ENCODE measurements around the gene PDE4B. TPM values are rescaled to one million over a fixed set of nuclear protein-coding genes. Genes with fewer than 3 reads are reported as not detected.

PDE4B gene
- 10 to 100 TPM; 29.7 to 34.5 TPM for total RNA-seq
- polyA plus RNA-seq: 31.4 TPM

DNA sequence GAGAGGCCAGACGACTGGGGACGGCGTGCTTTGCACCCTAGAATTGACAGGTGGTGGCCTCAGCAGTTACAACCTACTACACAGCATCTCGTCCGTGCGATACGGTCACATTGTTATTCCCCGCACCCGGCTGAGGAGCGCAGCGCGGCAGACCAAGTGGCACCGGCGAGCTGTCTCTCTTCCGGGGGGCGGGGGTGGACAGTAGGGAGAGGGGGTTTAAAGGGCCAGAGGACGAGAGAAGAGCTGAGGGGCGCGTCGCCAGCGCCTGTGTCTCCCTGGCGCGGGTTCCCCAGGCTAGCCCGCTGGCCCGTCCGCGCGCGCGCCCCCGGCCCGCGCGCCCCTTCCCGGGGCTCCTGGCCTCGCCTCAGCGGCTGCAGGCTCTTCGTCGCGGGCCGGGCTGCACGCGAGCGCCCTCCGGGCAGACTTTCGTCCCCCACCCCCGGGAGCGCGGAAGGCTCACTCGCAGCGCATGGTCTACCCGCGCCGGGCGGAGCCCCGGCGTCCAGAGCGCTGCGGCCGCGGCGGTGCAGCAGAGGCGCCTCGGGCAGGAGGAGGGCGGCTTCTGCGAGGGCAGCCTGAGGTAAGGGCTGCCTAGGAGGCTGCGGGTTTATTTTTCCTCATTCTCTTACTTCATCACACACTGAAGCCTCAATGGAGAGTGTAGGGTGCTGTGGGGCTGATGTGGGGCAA, at the start of gene PDE4B:
Gene PDE4B (plus strand): TSS at position 227 of the 690 bp plus-strand sequence.
- H3K27me3 Mint-ChIP-seq: peaks cover 18 to 45% of the 10 kb centered on the region in 2 donors
- no peaks in the 10 kb centered on the region for H3K27me3 ChIP-seq (ENCODE audit: insufficient read depth, low read length, poor library complexity, severe bottlenecking)
- peaks cover 0 to 18% (median 14%) of the 10 kb centered on the region in 5 donors for H3K9me3 Mint-ChIP-seq
- no peak within 1 kb of the TSS for H3K4me3 ChIP-seq (ENCODE audit: low read length)
- H3K36me3 ChIP-seq (ENCODE audit: insufficient read depth, low read length): no peaks in the 10 kb centered on the region
- no peak within 1 kb of the TSS for H3K27ac ChIP-seq (ENCODE audit: low read depth, low read length)
- ChIA-PET POLR2A (no interaction called here), CTCF (no interaction called here)
- peak within 1 kb of the TSS in 1 of 8 donors; percentile 3 for H3K27ac Mint-ChIP-seq
- no peaks in the 10 kb centered on the region for H3K36me3 Mint-ChIP-seq
- no peak for DNase-seq
- no peaks in the 10 kb centered on the region for H3K4me1 ChIP-seq (ENCODE audit: insufficient read depth, low read length)
- H3K4me1 Mint-ChIP-seq: peaks cover 0 to 4% (median 3%) of the 10 kb centered on the region in 3 donors
- no peak within 1 kb of the TSS for H3K4me3 Mint-ChIP-seq
- no peaks in the 10 kb centered on the region for H3K9me3 ChIP-seq (ENCODE audit: low read length)

DNA sequence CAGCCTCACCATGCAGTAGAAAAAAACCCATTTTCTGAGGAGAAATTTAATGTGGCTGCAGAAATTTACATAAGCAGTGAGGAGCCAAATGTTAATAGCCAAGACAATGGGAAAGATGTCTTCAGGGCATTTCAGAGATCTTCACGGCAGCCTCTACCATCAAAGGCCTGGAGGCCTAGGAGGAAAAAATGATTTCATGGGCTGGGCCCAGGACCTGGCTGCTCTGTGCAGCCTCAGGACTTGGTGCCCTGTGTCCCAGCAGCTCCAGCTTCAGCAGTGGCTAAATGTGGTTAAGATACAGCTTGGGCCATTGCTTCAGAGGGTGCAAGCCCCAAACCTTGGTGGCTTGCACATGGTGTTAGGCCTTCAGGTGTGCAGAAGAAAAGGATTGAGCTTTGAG, 48.0 kb upstream of the PDE4B start:
- POLR2A ChIA-PET: no interaction called here
- Histone ChIP-seq H3K9me3 (ENCODE audit: low read length) (no peaks in the 10 kb centered on the region), H3K4me3 (ENCODE audit: low read length) (no peak overlapping the region), H3K27ac (ENCODE audit: low read depth, low read length) (no peak overlapping the region), H3K27me3 (ENCODE audit: insufficient read depth, low read length, poor library complexity, severe bottlenecking) (no peaks in the 10 kb centered on the region), H3K4me1 (ENCODE audit: insufficient read depth, low read length) (no peaks in the 10 kb centered on the region), H3K36me3 (ENCODE audit: insufficient read depth, low read length) (no peaks in the 10 kb centered on the region)
- no peak for DNase-seq
- Mint-ChIP-seq H3K27me3 (peaks cover 3 to 24% of the 10 kb centered on the region in 2 donors), H3K4me1 (no peaks in the 10 kb centered on the region), H3K36me3 (peaks cover 0 to 4% (median 0%) of the 10 kb centered on the region in 3 donors), H3K9me3 (peaks cover 6 to 20% (median 14%) of the 10 kb centered on the region in 5 donors), H3K27ac (peak overlapping the region in 1 of 8 donors; percentile 27), H3K4me3 (no peak overlapping the region)
- CTCF ChIA-PET: no interaction called here

DNA sequence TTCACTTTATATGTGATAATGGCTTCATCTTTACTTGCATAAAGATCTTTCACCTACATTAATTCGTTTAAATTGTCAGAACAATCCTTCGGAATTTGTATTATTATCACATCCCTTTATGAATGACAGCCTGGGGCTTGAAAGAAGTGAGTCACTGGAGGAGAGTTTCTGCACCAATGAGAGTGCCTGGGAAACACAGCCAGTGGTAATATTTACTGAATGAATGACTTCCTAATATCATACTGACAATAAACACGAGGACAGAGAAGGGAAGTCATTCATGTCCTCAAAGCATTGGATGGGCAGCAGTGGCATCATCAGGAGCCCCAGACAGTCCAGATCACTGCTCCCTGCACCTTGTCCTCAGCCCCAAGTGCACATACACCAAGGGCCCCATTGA, 40.7 kb upstream of the PDE4B start:
- POLR2A ChIA-PET: no interaction called here
- Histone ChIP-seq H3K36me3 (ENCODE audit: insufficient read depth, low read length) (no peaks in the 10 kb centered on the region), H3K4me1 (ENCODE audit: insufficient read depth, low read length) (no peaks in the 10 kb centered on the region), H3K27ac (ENCODE audit: low read depth, low read length) (no peak overlapping the region), H3K27me3 (ENCODE audit: insufficient read depth, low read length, poor library complexity, severe bottlenecking) (peaks cover 3% of the 10 kb centered on the region), H3K4me3 (ENCODE audit: low read length) (no peak overlapping the region), H3K9me3 (ENCODE audit: low read length) (no peaks in the 10 kb centered on the region)
- Mint-ChIP-seq H3K27me3 (peaks cover 0 to 12% of the 10 kb centered on the region in 2 donors), H3K4me1 (no peaks in the 10 kb centered on the region), H3K27ac (no peak overlapping the region), H3K4me3 (no peak overlapping the region), H3K9me3 (no peaks in the 10 kb centered on the region), H3K36me3 (no peaks in the 10 kb centered on the region)
- CTCF ChIA-PET: no interaction called here
- no peak for DNase-seq

DNA sequence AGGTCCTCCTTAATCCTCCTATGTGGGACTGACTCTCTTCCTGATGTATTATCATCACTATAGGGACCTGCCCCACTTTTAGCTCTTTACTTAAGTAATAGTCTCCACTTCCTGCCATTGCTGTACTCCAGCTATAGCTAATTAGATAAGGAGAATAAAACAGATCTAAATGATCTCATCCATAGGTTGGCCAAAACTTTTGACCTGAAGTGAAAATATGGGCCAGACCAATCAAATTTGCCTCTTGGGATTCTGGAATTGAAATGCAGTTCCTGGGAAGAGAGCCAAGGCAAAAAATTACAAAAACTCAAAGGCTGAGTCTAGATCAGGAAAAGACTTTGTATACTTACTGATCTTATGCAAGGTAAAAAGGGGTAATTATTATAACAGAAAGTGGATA, 36.1 kb upstream of the PDE4B start:
- no peak overlapping the region for H3K4me3 Mint-ChIP-seq
- no peaks in the 10 kb centered on the region for H3K36me3 Mint-ChIP-seq
- H3K9me3 Mint-ChIP-seq: no peaks in the 10 kb centered on the region
- Histone ChIP-seq H3K4me1 (ENCODE audit: insufficient read depth, low read length) (no peaks in the 10 kb centered on the region), H3K4me3 (ENCODE audit: low read length) (no peak overlapping the region), H3K9me3 (ENCODE audit: low read length) (no peaks in the 10 kb centered on the region), H3K27ac (ENCODE audit: low read depth, low read length) (no peak overlapping the region), H3K36me3 (ENCODE audit: insufficient read depth, low read length) (no peaks in the 10 kb centered on the region), H3K27me3 (ENCODE audit: insufficient read depth, low read length, poor library complexity, severe bottlenecking) (peaks cover 7% of the 10 kb centered on the region)
- ChIA-PET POLR2A (interaction anchor here (0.6 kb wide), 1 partner anchor 100 kb away, joined by 3 read pairs; no protein-coding TSS in a partner anchor), CTCF (interaction anchor here (0.7 kb wide), 1 partner anchor 143 kb away, joined by 3 read pairs; no protein-coding TSS in a partner anchor)
- H3K4me1 Mint-ChIP-seq: no peaks in the 10 kb centered on the region
- no peak for DNase-seq
- H3K27me3 Mint-ChIP-seq: peaks cover 0 to 18% of the 10 kb centered on the region in 2 donors
- H3K27ac Mint-ChIP-seq: no peak overlapping the region

- Histone ChIP-seq H3K27me3 (ENCODE audit: insufficient read depth, low read length, poor library complexity, severe bottlenecking) (peaks cover 7% of the 10 kb centered on the region), H3K4me3 (ENCODE audit: low read length) (no peak overlapping the region), H3K9me3 (ENCODE audit: low read length) (no peaks in the 10 kb centered on the region), H3K4me1 (ENCODE audit: insufficient read depth, low read length) (no peaks in the 10 kb centered on the region), H3K27ac (ENCODE audit: low read depth, low read length) (no peak overlapping the region), H3K36me3 (ENCODE audit: insufficient read depth, low read length) (no peaks in the 10 kb centered on the region)
- Mint-ChIP-seq H3K9me3 (no peaks in the 10 kb centered on the region), H3K27ac (no peak overlapping the region), H3K27me3 (peaks cover 0 to 22% of the 10 kb centered on the region in 2 donors), H3K4me1 (no peaks in the 10 kb centered on the region), H3K36me3 (peaks cover 0 to 3% (median 0%) of the 10 kb centered on the region in 3 donors), H3K4me3 (no peak overlapping the region)
- CTCF ChIA-PET: interaction anchor here (0.7 kb wide), 1 partner anchor 142 kb away, joined by 3 read pairs; no protein-coding TSS in a partner anchor
- no peak for DNase-seq
- POLR2A ChIA-PET: no interaction called here
Observed at GRCh38 chr1:65757531-65757930, 35.2 kb upstream of the PDE4B start.

DNA sequence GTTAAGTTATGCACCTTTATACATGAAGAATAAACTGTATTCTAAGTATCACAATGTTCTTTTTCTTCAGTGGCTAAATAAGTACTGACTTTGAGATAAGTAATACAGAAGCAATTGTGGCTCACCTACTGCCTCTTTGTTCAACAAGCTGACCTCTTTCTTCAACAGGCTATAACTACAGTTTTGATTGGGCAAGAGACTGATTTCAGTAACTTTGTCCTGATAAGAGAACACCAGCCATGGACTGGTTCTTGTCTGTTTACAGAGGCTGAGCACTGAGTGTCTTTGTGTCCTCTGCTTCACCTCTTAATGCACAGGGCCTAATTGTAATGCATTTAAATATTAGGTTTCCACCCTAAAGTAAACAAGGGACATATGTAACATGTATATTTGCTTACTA, 34.6 kb upstream of the PDE4B start:
- Mint-ChIP-seq H3K9me3 (no peaks in the 10 kb centered on the region), H3K4me3 (no peak overlapping the region), H3K4me1 (no peaks in the 10 kb centered on the region), H3K36me3 (peaks cover 0 to 4% (median 0%) of the 10 kb centered on the region in 3 donors), H3K27ac (no peak overlapping the region), H3K27me3 (peaks cover 0 to 20% of the 10 kb centered on the region in 2 donors)
- H3K4me3 ChIP-seq (ENCODE audit: low read length): no peak overlapping the region
- ChIA-PET POLR2A (no interaction called here), CTCF (no interaction called here)
- H3K36me3 ChIP-seq (ENCODE audit: insufficient read depth, low read length): no peaks in the 10 kb centered on the region
- peaks cover 7% of the 10 kb centered on the region for H3K27me3 ChIP-seq (ENCODE audit: insufficient read depth, low read length, poor library complexity, severe bottlenecking)
- H3K4me1 ChIP-seq (ENCODE audit: insufficient read depth, low read length): no peaks in the 10 kb centered on the region
- no peaks in the 10 kb centered on the region for H3K9me3 ChIP-seq (ENCODE audit: low read length)
- no peak overlapping the region for H3K27ac ChIP-seq (ENCODE audit: low read depth, low read length)
- DNase-seq: no peak

- H3K9me3 Mint-ChIP-seq: no peaks in the 10 kb centered on the region
- peaks cover 0 to 4% (median 0%) of the 10 kb centered on the region in 3 donors for H3K36me3 Mint-ChIP-seq
- Histone ChIP-seq H3K27ac (ENCODE audit: low read depth, low read length) (no peak overlapping the region), H3K9me3 (ENCODE audit: low read length) (no peaks in the 10 kb centered on the region), H3K27me3 (ENCODE audit: insufficient read depth, low read length, poor library complexity, severe bottlenecking) (peaks cover 6% of the 10 kb centered on the region), H3K36me3 (ENCODE audit: insufficient read depth, low read length) (no peaks in the 10 kb centered on the region), H3K4me1 (ENCODE audit: insufficient read depth, low read length) (no peaks in the 10 kb centered on the region), H3K4me3 (ENCODE audit: low read length) (no peak overlapping the region)
- H3K4me3 Mint-ChIP-seq: no peak overlapping the region
- H3K4me1 Mint-ChIP-seq: no peaks in the 10 kb centered on the region
- no peak for DNase-seq
- ChIA-PET CTCF (no interaction called here), POLR2A (no interaction called here)
- no peak overlapping the region for H3K27ac Mint-ChIP-seq
- H3K27me3 Mint-ChIP-seq: peaks cover 0 to 19% of the 10 kb centered on the region in 2 donors
Observed at GRCh38 chr1:65759516-65759915, 33.2 kb upstream of the PDE4B start.

GRCh38 chr1:65762081-65762862, 30.4 kb upstream of the PDE4B start:
- H3K4me1 ChIP-seq (ENCODE audit: insufficient read depth, low read length): no peaks in the 10 kb centered on the region
- Mint-ChIP-seq H3K4me1 (no peaks in the 10 kb centered on the region), H3K4me3 (no peak overlapping the region), H3K27me3 (peaks cover 1 to 33% of the 10 kb centered on the region in 2 donors), H3K27ac (no peak overlapping the region), H3K9me3 (peaks cover 0 to 3% (median 0%) of the 10 kb centered on the region in 5 donors), H3K36me3 (peaks cover 0 to 4% (median 0%) of the 10 kb centered on the region in 3 donors)
- H3K27me3 ChIP-seq (ENCODE audit: insufficient read depth, low read length, poor library complexity, severe bottlenecking): peaks cover 4% of the 10 kb centered on the region
- H3K36me3 ChIP-seq (ENCODE audit: insufficient read depth, low read length): no peaks in the 10 kb centered on the region
- ChIA-PET POLR2A (no interaction called here), CTCF (no interaction called here)
- DNase-seq: no peak
- H3K9me3 ChIP-seq (ENCODE audit: low read length): no peaks in the 10 kb centered on the region
- H3K27ac ChIP-seq (ENCODE audit: low read depth, low read length): no peak overlapping the region
- no peak overlapping the region for H3K4me3 ChIP-seq (ENCODE audit: low read length)

Measured in CD8-positive, alpha-beta memory T cell (primary cell).